Heart right ventricle (tissue), 16 donors: Measurements from ENCODE around the gene UBE2F. TPM values are rescaled to one million over a fixed set of nuclear protein-coding genes. Genes with fewer than 3 reads are reported as not detected.

ENCODE experiments used
- ATAC-seq, 8 donors: fragments of 200-7000 bp; cut with Tn5 transposase; one replicate each; pipeline ENCODE4 v1.9.1; 2020; ENCODE audit warnings: mild to moderate bottlenecking in 8 of 8, moderate library complexity in 8 of 8, moderate number of reproducible peaks in 1 of 8
- DNase-seq, 2 donors: peaks; one replicate each; pipeline ENCODE4 v3.0.0-alpha.2; 2020
- H3K27ac ChIP-seq, 10 donors: fragments of 200-600 bp; sonication (generic) in 2 of 10; one replicate each; pipeline versions ENCODE4 v1.5.0 to v1.8.0; 2020 to 2022; ENCODE audit warnings: mild to moderate bottlenecking in 3 of 10
- H3K27me3 ChIP-seq, 7 donors: fragments of 200-600 bp; one replicate each; pipeline ENCODE4 v1.8.0; 2021 to 2022; ENCODE audit warnings: mild to moderate bottlenecking in 2 of 7
- H3K36me3 ChIP-seq, 9 donors: fragments of 200-600 bp; sonication (generic) in 1 of 9; one replicate each; pipeline versions ENCODE4 v1.5.0 to v1.8.0; 2020 to 2022; ENCODE audit warnings: mild to moderate bottlenecking in 2 of 9
- H3K4me1 ChIP-seq, 9 donors: fragments of 200-600 bp; sonication (generic) in 1 of 9; one replicate each; pipeline versions ENCODE4 v1.5.0 to v1.8.0; 2020 to 2022; ENCODE audit warnings: mild to moderate bottlenecking in 4 of 9
- H3K4me3 ChIP-seq, 10 donors: fragments of 200-600 bp; sonication (generic) in 2 of 10; one replicate each; pipeline versions ENCODE4 v1.5.0 to v1.8.0; 2020 to 2022; ENCODE audit warnings: mild to moderate bottlenecking in 7 of 10, moderate library complexity in 2 of 10
- H3K9me3 ChIP-seq, 11 donors: fragments of 200-600 bp in 10 of 11; sonication (generic) in 2 of 11; one replicate each; pipeline versions ENCODE4 v1.5.0 to v1.8.0; 2013 to 2022; ENCODE audit warnings: mild to moderate bottlenecking in 2 of 11, control low read depth in 1 of 11, moderate library complexity in 1 of 11
- CTCF ChIP-seq, 9 donors: fragments of 200-600 bp; sonication (generic) in 2 of 9; IDR thresholded peaks; one replicate each; pipeline versions ENCODE4 v1.5.0 to v1.8.0; 2021 to 2022; ENCODE audit warnings: antibody characterized with exemption in 9 of 9, mild to moderate bottlenecking in 5 of 9, moderate library complexity in 1 of 9
- WGBS, 2 donors: extraction: QIAGEN DNeasy Blood & Tissue Kit; methylation state at CpG; one replicate each; pipeline ENCODE4 v1.1.7; 2013; ENCODE audit warnings: inconsistent platforms in 1 of 2; 5-methylcytosine and 5-hydroxymethylcytosine counted together
- intact Hi-C, 10 donors: fragments of 100-400 bp; cut with DNase I; formaldehyde crosslinking; loops; one replicate each; pipeline versions ENCODE4 v1.11.1 to v1.14.2; 2022
- long read RNA-seq, 3 donors: library from polyadenylated mRNA; unstranded; transcript quantifications; one replicate each; pipeline ENCODE4 v2.0.0, GENCODE V29; 2020 to 2021
- polyA plus RNA-seq, 2 donors: library from polyadenylated mRNA; stranded (reverse); fragments of 200-250 nt; gene quantifications; one replicate each; pipeline ENCODE4 v1.2.3, GENCODE V29; 2013
- total RNA-seq, 10 donors: library from RNA; stranded (reverse); fragmentation: NEBNext Ultra II Directional in 3 of 10; extraction: Animal tissue kit (Norgen Biotek cat#: 25700) in 3 of 10; gene quantifications; one replicate each; pipeline versions ENCODE4 v1.2.1 to v1.2.4, GENCODE V29; 2021 to 2023
- donor health status: Arrhythmogenic right ventricular cardiomyopathy.
- donor health status: ischemic (EF 13 %, LVEDD 7.1; RV severe dilation, severe dysfunction).
- donor health status: healthy with polysubstance abuse.
- donor health status: DM: no; HTN: yes; CAD: no.
- donor health status: DM: no; HTN: no; CAD: no.
- donor health status: ischemic (EF 25% LVEDD 6.9; RV normal size, moderate dysfunction).
- donor health status: ischemic (EF 25% LVEDD 5.7; RV mildly dilated, moderate dysfunction).
- donor health status: healthy.
- donor health status: DM: yes; HTN: yes; CAD: no.
- donor health status: Ischemic cardiomyopathy.
- donor health status: ischemic (EF 35%, LVEDD 5.7; RV mildly dilated, moderate dysfunction).
- donor health status: nonischemic (EF 11% LVEDD 7.7; RV severe dilation, severe dysfunction).
- donor health status: DM: yes; HTN: yes; CAD: no.
- donor health status: PGD.
- donor health status: ischemic (EF 29% LVEDD 5.4; RV normal size, mild dysfunction).
- donor health status: nonischemic (EF 23%, LVEDD 6.1; RV moderate dilation, normal function).

The UBE2F gene
- total RNA-seq = 10 to 100 TPM; 53.6 to 82.2 (median 63.7) TPM
- polyA plus RNA-seq = 10 to 100 TPM; 43.5 to 76.6 TPM
- long read RNA-seq, donor 1, transcript UBE2F-201 (10 exons, 2,009 nt) = major isoform, 50 of 70 reads
- long read RNA-seq, donor 1, partial matches to known transcripts = 12 of 70 reads
- long read RNA-seq, donor 1, other reads (novel, unspliced or antisense) = 4 of 70 reads
- long read RNA-seq, donor 2, transcript UBE2F-201 (10 exons, 2,009 nt) = major isoform, 60 of 86 reads
- long read RNA-seq, donor 2, partial matches to known transcripts = 13 of 86 reads
- long read RNA-seq, donor 2, other reads (novel, unspliced or antisense) = 6 of 86 reads
- long read RNA-seq, donor 3, transcript UBE2F-201 (10 exons, 2,009 nt) = major isoform, 74 of 107 reads
- long read RNA-seq, donor 3, transcript UBE2F-215 (9 exons, 1,242 nt) = minor isoform, 9 of 107 reads
- long read RNA-seq, donor 3, partial matches to known transcripts = 2 of 107 reads
- long read RNA-seq, donor 3, other reads (novel, unspliced or antisense) = 17 of 107 reads

- 0% methylated on average over 88 to 123 of the region's 123 CpGs for WGBS, 2 donors
- Histone ChIP-seq H3K27me3 (no peaks in the 10 kb centered on the region), H3K36me3 (no peaks in the 10 kb centered on the region), H3K27ac (peak within 1 kb of the TSS in 9 of 10 donors; percentile 67 to 87 (median 75)), H3K9me3 (peaks cover 0 to 15% (median 9%) of the 10 kb centered on the region in 11 donors), H3K4me3 (peak within 1 kb of the TSS; percentile 60 to 87 (median 74)), H3K4me1 (peaks cover 15 to 50% (median 31%) of the 10 kb centered on the region in 9 donors)
- peak; percentile 97 to 98 for DNase-seq
- peak; percentile 97 to 99 (median 98) for ATAC-seq
- no peak for TF ChIP-seq CTCF (IDR thresholded peaks at IDR 0.05)
- intact Hi-C loops = loop anchor here in 5 of 10 donors (5.0 to 10.0 kb wide), 5 partner anchors 45 to 170 kb away; partner anchors contain the start of genes SCLY (in 3 of the 5), RAMP1 (in 2 of the 5) and KLHL30 (in 1 of the 5)
Measured at GRCh38 chr2:237966565-237967462, at the start of gene UBE2F. UBE2F (plus strand) TSS chr2:237967014; CDS start chr2:237973108, 6,094 bp downstream.

GRCh38 chr2:237917696-237918374 lies 49.0 kb upstream of the UBE2F start:
- Histone ChIP-seq H3K36me3 (no peaks in the 10 kb centered on the region), H3K9me3 (no peaks in the 10 kb centered on the region), H3K4me3 (no peak overlapping the region), H3K27me3 (no peaks in the 10 kb centered on the region), H3K4me1 (peaks cover 0 to 7% (median 0%) of the 10 kb centered on the region in 9 donors), H3K27ac (no peak overlapping the region)
- no peak for ATAC-seq
- 93 to 95% methylated on average over 5 of the region's 5 CpGs for WGBS, 2 donors
- DNase-seq = no peak
- intact Hi-C loops = no loop called here
- no peak for TF ChIP-seq CTCF (IDR thresholded peaks at IDR 0.05)

GRCh38 chr2:237919593-237919992 lies 47.2 kb upstream of the UBE2F start:
- WGBS, 2 donors = 56 to 58% methylated on average over 6 of the region's 6 CpGs
- DNase-seq = no peak
- ATAC-seq = no peak
- H3K36me3 ChIP-seq = no peaks in the 10 kb centered on the region
- intact Hi-C loops = no loop called here
- H3K4me1 ChIP-seq = peaks cover 0 to 18% (median 8%) of the 10 kb centered on the region in 9 donors
- no peaks in the 10 kb centered on the region for H3K27me3 ChIP-seq
- no peaks in the 10 kb centered on the region for H3K9me3 ChIP-seq
- no peak overlapping the region for H3K27ac ChIP-seq
- TF ChIP-seq CTCF (IDR thresholded peaks at IDR 0.05) = no peak
- H3K4me3 ChIP-seq = no peak overlapping the region
